ENCODE measurements around the gene AKNAD1.

DNA sequence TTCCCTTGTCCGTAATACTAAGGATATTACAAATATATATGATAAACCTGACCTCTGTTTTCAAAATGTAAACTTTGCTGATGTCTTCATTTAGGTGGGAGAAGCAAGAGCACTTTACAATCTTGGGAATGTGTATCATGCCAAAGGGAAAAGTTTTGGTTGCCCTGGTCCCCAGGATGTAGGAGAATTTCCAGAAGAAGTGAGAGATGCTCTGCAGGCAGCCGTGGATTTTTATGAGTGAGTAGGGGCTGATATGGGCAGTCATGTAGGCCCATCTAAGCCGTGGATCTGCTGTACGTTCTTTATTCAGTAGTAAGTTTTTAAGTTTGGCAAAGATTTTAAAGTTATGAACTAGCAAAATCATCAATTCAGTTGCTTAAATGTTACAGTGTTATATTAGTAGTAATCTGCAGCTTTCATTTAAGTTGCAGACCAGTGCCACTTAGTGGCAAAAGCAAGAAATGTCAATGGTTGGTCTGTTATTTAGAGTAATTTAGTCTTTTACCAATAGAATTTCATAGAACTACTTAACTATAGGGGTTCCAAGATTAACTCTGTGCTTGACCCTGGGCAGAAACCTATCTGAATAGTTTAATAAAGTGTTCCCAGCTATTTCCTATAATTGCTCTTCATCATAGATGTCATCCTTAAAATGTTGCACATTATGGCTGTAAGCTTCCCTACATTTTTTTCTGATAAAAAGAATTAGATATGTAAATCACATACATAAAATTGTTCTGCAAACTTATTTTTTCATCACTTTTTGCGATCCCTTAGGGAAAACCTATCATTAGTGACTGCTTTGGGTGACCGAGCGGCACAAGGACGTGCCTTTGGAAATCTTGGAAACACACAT, 41.2 kb upstream of the AKNAD1 start:
- TF ChIP-seq, protein P1, sequence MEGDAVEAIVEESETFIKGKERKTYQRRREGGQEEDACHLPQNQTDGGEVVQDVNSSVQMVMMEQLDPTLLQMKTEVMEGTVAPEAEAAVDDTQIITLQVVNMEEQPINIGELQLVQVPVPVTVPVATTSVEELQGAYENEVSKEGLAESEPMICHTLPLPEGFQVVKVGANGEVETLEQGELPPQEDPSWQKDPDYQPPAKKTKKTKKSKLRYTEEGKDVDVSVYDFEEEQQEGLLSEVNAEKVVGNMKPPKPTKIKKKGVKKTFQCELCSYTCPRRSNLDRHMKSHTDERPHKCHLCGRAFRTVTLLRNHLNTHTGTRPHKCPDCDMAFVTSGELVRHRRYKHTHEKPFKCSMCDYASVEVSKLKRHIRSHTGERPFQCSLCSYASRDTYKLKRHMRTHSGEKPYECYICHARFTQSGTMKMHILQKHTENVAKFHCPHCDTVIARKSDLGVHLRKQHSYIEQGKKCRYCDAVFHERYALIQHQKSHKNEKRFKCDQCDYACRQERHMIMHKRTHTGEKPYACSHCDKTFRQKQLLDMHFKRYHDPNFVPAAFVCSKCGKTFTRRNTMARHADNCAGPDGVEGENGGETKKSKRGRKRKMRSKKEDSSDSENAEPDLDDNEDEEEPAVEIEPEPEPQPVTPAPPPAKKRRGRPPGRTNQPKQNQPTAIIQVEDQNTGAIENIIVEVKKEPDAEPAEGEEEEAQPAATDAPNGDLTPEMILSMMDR (IDR thresholded peaks at IDR 0.05), result peak; percentile 74 to 89 (median 80)
- TF ChIP-seq POLR2A (IDR thresholded peaks at IDR 0.05), result no peak

Data from uterus (tissue), 2 donors.